Mammary epithelial cell (primary cell): ENCODE results near the gene BAZ1B.

Source experiments
- EZH2 ChIP-seq: IDR thresholded peaks from 2 replicates; pipeline ENCODE4 v1.6.1; 2012; ENCODE audit warnings: low read length, inconsistent platforms, borderline replicate concordance
- TF ChIP-seq, protein P1 (sequence below), 2 donors: IDR thresholded peaks in 1 of 2; conservative IDR thresholded peaks in 1 of 2; 2 replicates each; pipeline ENCODE4 v1.5.1; 2011 to 2012; ENCODE audit warnings: inconsistent platforms in 2 of 2, low read length in 2 of 2, mild to moderate bottlenecking in 2 of 2, control low read depth in 1 of 2, low read depth in 1 of 2; ENCODE audit not compliant: insufficient read depth in 1 of 2; ENCODE audit errors: extremely low read depth in 1 of 2

DNA sequence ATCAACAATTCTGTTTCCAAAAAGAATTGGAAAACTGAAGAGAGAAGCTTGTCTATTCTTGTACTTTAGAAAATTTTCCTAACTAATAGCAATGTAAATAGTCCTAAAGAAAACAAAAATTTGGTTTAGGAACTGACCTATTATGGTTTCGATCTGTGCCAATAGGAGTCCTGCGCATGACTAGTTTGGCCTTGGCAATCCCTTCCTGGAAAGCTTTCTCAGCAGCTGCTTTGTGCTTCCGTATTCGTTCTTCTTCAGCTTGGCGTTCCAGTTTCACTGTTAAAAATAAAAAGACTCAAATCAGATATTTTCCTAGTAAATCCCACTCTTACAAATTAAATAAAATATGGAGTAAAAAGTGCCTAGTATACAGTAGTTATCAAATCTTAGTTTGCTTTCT lies 51.9 kb downstream of the BAZ1B start:
- TF ChIP-seq, protein P1, sequence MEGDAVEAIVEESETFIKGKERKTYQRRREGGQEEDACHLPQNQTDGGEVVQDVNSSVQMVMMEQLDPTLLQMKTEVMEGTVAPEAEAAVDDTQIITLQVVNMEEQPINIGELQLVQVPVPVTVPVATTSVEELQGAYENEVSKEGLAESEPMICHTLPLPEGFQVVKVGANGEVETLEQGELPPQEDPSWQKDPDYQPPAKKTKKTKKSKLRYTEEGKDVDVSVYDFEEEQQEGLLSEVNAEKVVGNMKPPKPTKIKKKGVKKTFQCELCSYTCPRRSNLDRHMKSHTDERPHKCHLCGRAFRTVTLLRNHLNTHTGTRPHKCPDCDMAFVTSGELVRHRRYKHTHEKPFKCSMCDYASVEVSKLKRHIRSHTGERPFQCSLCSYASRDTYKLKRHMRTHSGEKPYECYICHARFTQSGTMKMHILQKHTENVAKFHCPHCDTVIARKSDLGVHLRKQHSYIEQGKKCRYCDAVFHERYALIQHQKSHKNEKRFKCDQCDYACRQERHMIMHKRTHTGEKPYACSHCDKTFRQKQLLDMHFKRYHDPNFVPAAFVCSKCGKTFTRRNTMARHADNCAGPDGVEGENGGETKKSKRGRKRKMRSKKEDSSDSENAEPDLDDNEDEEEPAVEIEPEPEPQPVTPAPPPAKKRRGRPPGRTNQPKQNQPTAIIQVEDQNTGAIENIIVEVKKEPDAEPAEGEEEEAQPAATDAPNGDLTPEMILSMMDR (conservative IDR thresholded peaks at IDR 0.05 in 1 of 2, IDR thresholded peaks at IDR 0.05 in 1 of 2; ENCODE audit: extremely low read depth in 1 of 2, insufficient read depth in 1 of 2, low read depth in 1 of 2, low read length in 2 of 2): no peak
- TF ChIP-seq EZH2: no peak
